GM21515 (cell line): ENCODE data around the gene TPD52L1.

ENCODE experiments used
- ATAC-seq: cut with Tn5 transposase; IDR thresholded peaks from one replicate; pipeline ENCODE4 v1.9.1; 2021; ENCODE audit not compliant: unreplicated experiment

The TPD52L1 gene

GRCh38 chr6:125233202-125233601 is 79.6 kb downstream of the TPD52L1 start:
- no peak for ATAC-seq

GRCh38 chr6:125236536-125237327 is 83.2 kb downstream of the TPD52L1 start:
- ATAC-seq, result no peak

- ATAC-seq, result no peak
Measured at GRCh38 chr6:125237764-125238163, 84.2 kb downstream of the TPD52L1 start.

DNA sequence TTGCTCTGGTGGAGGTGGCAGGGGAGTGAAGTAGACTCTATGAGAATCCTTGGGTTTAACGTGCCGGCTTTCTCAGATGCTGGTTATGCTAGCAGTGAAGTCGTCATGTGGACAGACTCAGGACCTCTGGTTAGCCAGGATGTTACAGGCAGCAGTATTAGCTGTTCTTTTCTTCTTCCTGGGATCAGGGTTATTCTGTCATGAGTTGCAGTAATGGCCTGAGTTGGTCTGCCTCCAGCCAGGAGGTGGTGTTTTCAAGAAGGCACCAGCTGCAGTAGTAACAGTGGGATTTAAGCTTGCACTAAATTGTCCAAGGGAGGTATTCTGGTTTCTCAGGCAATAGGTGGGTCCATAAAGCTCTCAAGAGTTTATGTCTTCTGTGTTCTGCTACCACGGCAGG is 91.5 kb downstream of the TPD52L1 start:
- no peak for ATAC-seq

DNA sequence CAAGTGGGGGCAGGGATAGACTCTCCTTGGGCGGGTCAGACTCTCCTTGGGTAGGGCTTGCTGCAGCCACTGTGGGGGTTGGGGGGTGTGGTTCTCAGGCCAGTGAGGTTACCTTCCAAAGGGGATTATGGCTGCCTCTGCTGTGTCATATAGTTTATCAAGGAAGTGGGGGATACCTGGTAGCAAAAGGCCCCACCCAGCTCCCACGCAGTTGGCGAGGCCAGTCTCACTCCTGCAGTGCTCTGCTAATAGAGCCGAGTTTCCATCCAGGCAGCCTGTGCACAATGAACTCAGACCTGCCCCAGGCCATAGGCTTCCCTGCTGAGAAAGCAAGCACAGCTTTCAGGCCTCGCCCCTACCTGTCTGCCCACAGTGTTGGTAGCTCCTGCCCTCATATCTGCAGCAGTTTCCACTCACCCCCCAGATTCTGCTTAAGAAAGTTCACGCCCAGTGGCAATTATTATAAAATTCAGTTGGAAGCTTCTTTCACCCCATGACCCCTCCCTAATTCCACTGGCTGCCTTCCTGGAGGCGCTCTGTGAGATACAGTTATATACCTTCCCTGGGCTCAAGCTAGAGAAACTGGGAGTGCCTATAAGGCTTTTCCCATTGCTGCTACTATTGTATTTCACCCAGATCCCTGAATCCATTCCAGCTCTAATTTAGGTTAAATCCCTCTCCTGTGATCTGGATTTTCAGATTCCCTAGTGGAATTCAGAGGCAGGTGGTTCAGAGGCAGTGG is 92.1 kb downstream of the TPD52L1 start:
- no peak for ATAC-seq

DNA sequence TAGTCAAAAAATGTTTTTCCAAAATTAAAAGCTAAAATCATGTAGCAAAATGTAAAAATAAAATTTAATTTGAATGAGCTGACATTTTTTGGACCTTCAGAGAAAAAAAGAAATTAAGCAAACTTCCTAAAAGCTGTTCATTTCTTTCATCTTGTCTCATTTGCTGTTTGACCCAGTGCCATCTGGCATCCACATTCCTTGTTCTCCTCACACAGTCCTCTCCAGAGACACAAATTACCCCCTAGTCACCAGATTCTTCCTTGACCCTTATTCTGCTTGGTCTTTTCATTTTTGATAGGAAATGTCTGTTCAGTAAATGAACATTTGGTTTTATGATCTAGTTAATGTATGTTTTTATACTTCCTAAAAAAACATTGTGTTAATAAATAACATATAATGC is 93.0 kb downstream of the TPD52L1 start:
- no peak for ATAC-seq

DNA sequence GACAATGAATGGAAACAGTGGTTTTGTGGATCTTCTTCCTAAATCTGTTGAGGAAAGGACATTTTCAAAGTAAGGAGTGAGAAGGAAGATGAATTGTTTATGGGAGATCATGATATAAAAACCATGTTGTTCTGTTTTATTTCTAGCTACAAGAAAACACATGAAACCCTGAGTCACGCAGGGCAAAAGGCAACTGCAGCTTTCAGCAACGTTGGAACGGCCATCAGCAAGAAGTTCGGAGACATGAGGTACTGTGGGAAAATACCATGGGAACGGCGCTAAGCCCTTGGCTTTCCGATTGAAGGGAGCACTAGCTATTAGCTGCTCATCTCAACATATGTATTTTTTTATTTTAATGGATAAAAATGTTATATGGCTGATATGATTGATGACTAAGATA is 94.6 kb downstream of the TPD52L1 start:
- no peak for ATAC-seq

GRCh38 chr6:125250511-125250910 is 96.9 kb downstream of the TPD52L1 start:
- ATAC-seq, result no peak

DNA sequence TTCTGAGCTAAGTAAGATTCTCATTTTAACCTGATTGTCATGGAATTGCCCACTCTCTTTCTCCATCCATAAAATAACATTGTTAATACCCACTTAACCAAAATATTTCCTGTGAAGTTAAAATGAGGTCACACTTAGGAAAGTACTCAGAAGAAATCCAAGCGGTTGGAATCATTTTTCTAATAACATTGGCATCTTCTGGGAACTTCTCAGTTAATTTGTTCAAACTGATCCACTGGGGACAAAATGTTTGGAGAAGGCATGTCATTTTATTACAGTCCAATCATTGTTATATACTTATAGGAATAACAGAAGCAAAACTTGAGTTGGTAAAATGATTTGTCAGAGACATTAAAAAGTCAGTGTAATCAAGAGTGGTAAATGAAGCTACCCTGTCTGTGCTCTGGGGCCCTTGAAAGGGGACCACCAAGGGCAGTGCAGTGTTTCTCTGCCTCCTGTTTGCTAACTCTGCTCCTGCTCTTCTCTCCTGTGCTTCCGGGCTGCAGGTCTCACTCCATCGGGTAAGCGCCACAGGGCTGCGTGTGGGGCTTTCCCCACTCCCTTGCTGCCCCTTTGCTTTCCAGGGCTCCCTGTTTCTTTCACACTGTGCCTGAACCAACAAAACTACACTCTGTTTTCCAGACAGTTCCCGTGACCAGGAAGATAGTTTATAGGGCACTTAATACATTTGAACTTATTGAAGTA is 98.1 kb downstream of the TPD52L1 start:
- no peak for ATAC-seq

GRCh38 chr6:125252891-125253290 is 99.3 kb downstream of the TPD52L1 start:
- ATAC-seq, result no peak

GRCh38 chr6:125253881-125254280 is 100.3 kb downstream of the TPD52L1 start:
- ATAC-seq, result no peak

DNA sequence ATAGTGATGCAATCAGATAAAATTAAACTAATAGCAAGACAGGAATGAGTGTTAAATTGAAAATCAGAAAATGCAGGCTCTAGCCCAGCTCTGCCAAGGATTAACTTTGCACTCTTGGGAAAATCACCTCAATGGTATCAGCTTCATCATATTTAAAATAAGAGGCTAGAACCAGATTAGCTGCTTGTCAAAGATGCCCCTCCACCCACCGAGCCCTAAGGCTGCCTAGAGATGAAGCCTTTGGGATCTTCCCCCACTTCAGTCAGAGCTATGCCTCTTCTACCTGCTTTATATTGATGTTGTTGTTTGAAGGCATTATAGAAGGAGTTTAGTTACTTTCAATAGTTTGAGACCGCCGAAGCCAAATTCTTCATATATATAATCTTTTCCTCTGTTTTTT is 100.7 kb downstream of the TPD52L1 start:
- ATAC-seq, result no peak

DNA sequence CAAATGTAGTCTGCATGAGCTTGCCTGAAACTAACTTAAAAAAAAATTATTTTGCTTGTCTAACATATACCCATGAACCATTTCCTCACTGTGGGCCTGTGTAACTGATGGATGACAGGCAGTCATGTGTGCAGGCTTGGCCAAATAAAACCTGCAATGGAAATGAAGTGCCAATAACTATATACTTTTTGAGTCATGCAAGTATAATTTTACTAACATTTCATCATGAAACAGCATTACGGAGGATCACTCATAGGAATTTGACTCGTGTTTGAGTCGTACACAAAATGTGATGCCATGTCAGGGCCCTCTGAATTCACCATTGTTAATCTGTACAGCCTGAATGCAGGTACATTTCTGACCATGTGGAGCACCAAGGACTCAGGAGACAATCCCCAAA is 101.6 kb downstream of the TPD52L1 start:
- no peak for ATAC-seq

GRCh38 chr6:125257351-125257750 is 103.8 kb downstream of the TPD52L1 start:
- no peak for ATAC-seq

- ATAC-seq, result peak; percentile 72
Measured at GRCh38 chr6:125258651-125259353, 105.2 kb downstream of the TPD52L1 start.

DNA sequence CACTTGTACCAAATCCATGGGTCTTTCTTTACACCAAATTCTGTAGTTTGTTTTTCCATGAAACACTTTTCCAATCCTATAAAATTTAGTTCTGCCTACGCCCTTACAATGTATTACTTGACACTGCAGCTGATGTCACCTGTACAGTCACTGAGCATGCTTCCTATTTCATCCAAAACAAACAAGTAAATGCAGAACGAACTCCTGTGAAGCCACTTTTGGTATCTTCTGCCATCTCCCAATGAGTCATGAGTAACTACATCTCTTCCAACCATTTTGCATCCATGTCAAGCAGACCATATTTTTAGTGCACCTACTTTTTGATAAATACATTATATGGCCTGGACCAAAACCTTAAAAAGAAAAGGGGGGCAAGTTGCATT is 105.8 kb downstream of the TPD52L1 start:
- ATAC-seq, result no peak

DNA sequence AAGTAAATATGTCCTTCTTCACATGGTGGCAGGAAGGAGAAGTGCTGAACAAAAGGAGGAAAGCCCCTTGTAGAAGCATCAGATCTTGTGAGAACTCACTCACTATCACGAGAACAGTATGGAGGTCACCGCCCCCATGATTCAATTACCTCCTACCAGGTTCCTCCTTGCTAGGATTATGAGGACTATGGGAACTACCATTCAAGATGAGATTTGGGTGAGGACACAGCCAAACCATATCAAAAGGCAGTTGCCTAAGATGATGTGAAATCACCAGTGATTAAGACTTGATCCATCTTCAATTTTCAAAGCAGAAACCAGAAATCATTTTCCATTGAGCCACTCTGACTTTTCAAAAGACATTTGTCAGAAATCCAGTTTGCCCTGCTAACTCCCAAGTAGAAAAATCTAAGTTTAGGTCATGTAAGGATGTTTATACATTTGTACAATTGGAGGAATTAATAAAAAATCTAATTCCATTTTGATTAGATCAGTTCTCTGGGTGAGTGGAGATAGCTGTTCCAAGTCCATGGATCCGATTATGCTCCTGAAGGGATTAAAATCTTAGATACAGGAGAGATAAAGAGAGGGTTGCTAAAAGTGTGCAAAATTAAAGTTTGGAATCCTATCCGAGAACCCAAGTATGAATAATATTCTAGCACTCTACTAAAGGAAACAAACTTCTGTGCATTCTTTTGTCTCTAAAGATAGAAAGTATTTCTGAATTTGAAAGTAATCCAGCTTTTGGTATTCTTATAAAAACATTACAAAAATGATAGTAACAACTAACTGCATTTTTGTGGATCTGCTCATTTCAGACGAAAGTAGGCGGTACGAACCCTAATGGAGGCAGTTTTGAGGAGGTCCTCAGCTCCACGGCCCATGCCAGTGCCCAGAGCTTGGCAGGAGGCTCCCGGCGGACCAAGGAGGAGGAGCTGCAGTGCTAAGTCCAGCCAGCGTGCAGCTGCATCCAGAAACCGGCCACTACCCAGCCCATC is 108.7 kb downstream of the TPD52L1 start:
- ATAC-seq, result no peak

- no peak for ATAC-seq
Measured at GRCh38 chr6:125264476-125264875, 110.9 kb downstream of the TPD52L1 start.

- no peak for ATAC-seq
Measured at GRCh38 chr6:125267806-125268523, 114.4 kb downstream of the TPD52L1 start.
